GM12865 (cell line): ENCODE results near the gene IFNGR2.
"Not testable (repeated sequence)": the region's sequence is repeated elsewhere in the genome, so short reads cannot be mapped to it uniquely, and the experiment has no call there.

Experiments used
- DNase-seq: peaks from one replicate; pipeline ENCODE4 v3.0.0; 2010; ENCODE audit warnings: low read depth
- H3K4me3 ChIP-seq: 2 replicates; pipeline ENCODE4 v1.5.1; 2011; ENCODE audit warnings: mild to moderate bottlenecking, low read depth, low read length, control low read depth
- TF ChIP-seq, protein P1 (sequence below): IDR thresholded peaks from 2 replicates; pipeline ENCODE4 v1.5.1; 2011; ENCODE audit warnings: low read length, control low read depth, low read depth, inconsistent platforms; ENCODE audit not compliant: insufficient read depth; ENCODE audit errors: missing control alignments

Gene IFNGR2

GRCh38 chr21:33452362-33452761 lies 49.1 kb downstream of the IFNGR2 start:
- TF ChIP-seq, protein P1, sequence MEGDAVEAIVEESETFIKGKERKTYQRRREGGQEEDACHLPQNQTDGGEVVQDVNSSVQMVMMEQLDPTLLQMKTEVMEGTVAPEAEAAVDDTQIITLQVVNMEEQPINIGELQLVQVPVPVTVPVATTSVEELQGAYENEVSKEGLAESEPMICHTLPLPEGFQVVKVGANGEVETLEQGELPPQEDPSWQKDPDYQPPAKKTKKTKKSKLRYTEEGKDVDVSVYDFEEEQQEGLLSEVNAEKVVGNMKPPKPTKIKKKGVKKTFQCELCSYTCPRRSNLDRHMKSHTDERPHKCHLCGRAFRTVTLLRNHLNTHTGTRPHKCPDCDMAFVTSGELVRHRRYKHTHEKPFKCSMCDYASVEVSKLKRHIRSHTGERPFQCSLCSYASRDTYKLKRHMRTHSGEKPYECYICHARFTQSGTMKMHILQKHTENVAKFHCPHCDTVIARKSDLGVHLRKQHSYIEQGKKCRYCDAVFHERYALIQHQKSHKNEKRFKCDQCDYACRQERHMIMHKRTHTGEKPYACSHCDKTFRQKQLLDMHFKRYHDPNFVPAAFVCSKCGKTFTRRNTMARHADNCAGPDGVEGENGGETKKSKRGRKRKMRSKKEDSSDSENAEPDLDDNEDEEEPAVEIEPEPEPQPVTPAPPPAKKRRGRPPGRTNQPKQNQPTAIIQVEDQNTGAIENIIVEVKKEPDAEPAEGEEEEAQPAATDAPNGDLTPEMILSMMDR = no peak
- no peak overlapping the region for H3K4me3 ChIP-seq
- no peak for DNase-seq

GRCh38 chr21:33455686-33456446 lies 52.7 kb downstream of the IFNGR2 start:
- no peak overlapping the region for H3K4me3 ChIP-seq
- TF ChIP-seq, protein P1 = no peak
- no peak for DNase-seq

DNA sequence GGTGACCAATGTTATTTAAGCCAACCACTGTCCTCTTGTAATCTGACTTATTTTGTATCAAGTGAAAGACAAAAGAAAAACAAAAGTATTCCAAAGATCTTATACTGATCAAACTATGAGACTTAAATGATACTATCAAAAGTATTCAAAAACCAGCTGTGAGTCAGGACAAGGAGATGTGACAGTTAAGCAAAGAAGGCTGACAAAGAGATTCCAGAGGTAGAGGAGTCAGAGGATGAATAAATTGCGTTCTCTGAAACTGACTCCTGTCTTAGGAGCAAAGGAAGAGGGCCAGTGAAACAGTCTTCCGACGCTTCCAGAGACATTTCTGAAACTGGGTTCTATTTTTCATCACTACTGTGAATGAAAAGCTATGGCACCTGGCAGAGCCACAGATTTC lies 55.6 kb downstream of the IFNGR2 start:
- no peak for DNase-seq

GRCh38 chr21:33461538-33462250 lies 58.5 kb downstream of the IFNGR2 start:
- no peak for DNase-seq
- TF ChIP-seq, protein P1 = no peak
- no peak overlapping the region for H3K4me3 ChIP-seq

More for the DNA sequence above, 55.6 kb downstream of the IFNGR2 start:
- TF ChIP-seq, protein P1 = no peak
- no peak overlapping the region for H3K4me3 ChIP-seq

GRCh38 chr21:33469183-33469582 lies 66.0 kb downstream of the IFNGR2 start:
- H3K4me3 ChIP-seq, DNase-seq: not testable (repeated sequence)

GRCh38 chr21:33470701-33471100 lies 67.5 kb downstream of the IFNGR2 start:
- TF ChIP-seq, protein P1 = no peak
- DNase-seq = no peak
- H3K4me3 ChIP-seq = no peak overlapping the region

DNA sequence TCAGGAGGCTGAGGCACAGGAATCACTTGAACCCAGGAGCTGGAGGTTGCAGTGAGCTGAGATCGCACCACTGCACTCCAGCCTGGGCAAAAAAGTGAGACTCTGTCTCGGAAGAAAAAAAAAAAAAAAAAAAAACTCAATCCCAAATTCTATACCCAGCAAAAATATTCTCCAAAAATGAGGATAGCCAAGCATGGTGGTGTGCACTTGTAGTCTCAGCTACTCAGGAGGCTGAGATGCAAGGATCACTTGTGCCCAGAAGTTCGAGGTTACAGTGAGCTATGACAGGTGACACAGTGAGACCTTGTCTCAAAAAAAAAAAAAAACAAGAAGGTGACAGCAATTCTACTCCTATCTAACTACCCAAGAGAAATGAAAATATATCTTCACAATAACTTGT lies 70.1 kb downstream of the IFNGR2 start:
- no peak overlapping the region for H3K4me3 ChIP-seq
- TF ChIP-seq, protein P1 = no peak
- no peak for DNase-seq
